ENCODE measurements around the gene EIPR1.

DNA sequence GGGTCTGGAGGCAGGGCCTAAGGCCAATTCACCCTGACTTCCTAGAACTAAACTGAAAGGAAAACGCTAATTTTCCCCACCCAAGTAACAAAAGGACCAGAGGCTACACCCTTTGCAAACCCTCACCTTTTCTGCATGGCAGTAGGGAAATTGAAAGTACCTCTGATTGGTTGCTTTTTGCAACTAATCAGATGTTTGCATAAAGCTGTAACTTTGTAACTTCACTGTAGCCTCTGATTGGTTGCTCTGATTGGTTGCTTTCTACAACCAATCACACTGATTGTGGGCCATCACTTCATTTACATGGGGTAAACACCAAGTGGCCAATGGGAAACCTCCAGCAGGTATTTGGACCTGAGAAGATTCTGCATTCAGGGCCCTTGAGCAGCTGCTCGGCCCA is 20.8 kb downstream of the EIPR1 start:
- TF ChIP-seq, protein P1, sequence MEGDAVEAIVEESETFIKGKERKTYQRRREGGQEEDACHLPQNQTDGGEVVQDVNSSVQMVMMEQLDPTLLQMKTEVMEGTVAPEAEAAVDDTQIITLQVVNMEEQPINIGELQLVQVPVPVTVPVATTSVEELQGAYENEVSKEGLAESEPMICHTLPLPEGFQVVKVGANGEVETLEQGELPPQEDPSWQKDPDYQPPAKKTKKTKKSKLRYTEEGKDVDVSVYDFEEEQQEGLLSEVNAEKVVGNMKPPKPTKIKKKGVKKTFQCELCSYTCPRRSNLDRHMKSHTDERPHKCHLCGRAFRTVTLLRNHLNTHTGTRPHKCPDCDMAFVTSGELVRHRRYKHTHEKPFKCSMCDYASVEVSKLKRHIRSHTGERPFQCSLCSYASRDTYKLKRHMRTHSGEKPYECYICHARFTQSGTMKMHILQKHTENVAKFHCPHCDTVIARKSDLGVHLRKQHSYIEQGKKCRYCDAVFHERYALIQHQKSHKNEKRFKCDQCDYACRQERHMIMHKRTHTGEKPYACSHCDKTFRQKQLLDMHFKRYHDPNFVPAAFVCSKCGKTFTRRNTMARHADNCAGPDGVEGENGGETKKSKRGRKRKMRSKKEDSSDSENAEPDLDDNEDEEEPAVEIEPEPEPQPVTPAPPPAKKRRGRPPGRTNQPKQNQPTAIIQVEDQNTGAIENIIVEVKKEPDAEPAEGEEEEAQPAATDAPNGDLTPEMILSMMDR (conservative IDR thresholded peaks at IDR 0.05; ENCODE audit: low read depth, low read length): no peak
- TF ChIP-seq POLR2A (IDR thresholded peaks at IDR 0.05; ENCODE audit: low read depth, low read length): no peak
- TF ChIP-seq NFE2L2 (IDR thresholded peaks at IDR 0.05; ENCODE audit: low read depth, low read length): no peak
- TF ChIP-seq BHLHE40 (IDR thresholded peaks at IDR 0.05; ENCODE audit: low read depth, low read length): no peak
- no peak for TF ChIP-seq MXI1 (IDR thresholded peaks at IDR 0.05; ENCODE audit: borderline replicate concordance, low read depth, low read length)
- TF ChIP-seq, protein P2, sequence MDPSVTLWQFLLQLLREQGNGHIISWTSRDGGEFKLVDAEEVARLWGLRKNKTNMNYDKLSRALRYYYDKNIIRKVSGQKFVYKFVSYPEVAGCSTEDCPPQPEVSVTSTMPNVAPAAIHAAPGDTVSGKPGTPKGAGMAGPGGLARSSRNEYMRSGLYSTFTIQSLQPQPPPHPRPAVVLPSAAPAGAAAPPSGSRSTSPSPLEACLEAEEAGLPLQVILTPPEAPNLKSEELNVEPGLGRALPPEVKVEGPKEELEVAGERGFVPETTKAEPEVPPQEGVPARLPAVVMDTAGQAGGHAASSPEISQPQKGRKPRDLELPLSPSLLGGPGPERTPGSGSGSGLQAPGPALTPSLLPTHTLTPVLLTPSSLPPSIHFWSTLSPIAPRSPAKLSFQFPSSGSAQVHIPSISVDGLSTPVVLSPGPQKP (IDR thresholded peaks at IDR 0.05; ENCODE audit: borderline replicate concordance, low read depth, low read length): no peak
- no peak for TF ChIP-seq RFX5 (IDR thresholded peaks at IDR 0.05; ENCODE audit: low read depth, low read length)
- no peak for TF ChIP-seq FOS (IDR thresholded peaks at IDR 0.05; ENCODE audit: low read depth, low read length)
- no peak for TF ChIP-seq RAD21 (IDR thresholded peaks at IDR 0.05; ENCODE audit: low read length)
- no peak for TF ChIP-seq MAZ (IDR thresholded peaks at IDR 0.05; ENCODE audit: borderline replicate concordance, low read depth, low read length)
- no peak for TF ChIP-seq MAFK (IDR thresholded peaks at IDR 0.05; ENCODE audit: low read depth, low read length)
- no peak for TF ChIP-seq SMC3 (IDR thresholded peaks at IDR 0.05; ENCODE audit: low read depth, low read length)
- TF ChIP-seq, protein P3, sequence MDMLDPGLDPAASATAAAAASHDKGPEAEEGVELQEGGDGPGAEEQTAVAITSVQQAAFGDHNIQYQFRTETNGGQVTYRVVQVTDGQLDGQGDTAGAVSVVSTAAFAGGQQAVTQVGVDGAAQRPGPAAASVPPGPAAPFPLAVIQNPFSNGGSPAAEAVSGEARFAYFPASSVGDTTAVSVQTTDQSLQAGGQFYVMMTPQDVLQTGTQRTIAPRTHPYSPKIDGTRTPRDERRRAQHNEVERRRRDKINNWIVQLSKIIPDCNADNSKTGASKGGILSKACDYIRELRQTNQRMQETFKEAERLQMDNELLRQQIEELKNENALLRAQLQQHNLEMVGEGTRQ (IDR thresholded peaks at IDR 0.05; ENCODE audit: low read depth, low read length): no peak

Measured in IMR-90 (cell line).